GM19467 (cell line): ENCODE data around the gene BPIFA2.

Experiments
- ATAC-seq: cut with Tn5 transposase; IDR thresholded peaks from one replicate; pipeline ENCODE4 v1.9.1; 2021; ENCODE audit warnings: mild to moderate bottlenecking, moderate library complexity; ENCODE audit not compliant: unreplicated experiment

The BPIFA2 gene

DNA sequence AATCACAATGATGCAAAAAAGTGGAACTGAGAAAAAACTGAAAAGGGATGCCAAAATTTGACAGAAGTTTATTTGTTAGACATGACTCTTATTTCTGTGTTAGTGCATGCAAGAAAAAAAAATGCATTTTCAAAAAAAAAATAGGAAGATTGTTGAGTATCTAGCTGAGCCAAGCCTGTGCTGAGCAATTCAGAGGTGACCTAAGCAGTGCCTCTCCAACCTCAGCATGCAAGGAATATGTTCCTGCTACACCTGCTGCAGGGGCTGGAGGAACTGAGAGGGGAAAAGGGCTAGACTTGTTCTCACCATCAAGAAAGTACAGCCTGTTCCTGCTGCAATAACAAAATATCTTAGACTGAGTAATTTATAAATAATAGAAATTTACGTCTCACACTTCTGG lies 24.0 kb downstream of the BPIFA2 start:
- no peak for ATAC-seq

DNA sequence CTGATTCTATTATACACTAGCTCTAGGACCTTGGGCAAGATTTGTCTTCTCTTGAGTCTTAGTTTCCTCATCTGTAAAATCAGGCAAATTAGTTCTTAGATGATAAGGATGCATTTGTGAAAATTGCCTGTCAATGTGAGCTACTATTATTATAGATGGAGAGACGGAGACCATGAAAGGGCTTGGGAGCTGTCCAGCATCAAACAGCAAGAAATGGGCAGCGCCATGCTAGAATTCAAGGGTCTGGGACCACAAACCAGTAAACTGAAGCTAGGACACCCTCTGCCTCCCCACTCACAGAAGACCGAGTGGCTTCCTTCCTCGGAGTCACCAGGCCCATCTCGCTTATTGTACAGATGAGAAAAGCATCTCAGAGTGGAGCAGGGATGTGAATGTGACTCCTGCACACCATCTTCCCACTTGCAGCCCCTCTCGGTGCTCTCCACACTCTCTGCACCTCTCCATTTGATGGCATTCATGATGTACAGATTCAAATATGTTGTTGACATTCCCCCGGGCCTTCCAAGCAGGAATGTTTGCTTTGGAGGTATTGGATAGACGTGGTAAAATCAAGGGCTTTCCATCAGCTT lies 25.0 kb downstream of the BPIFA2 start:
- no peak for ATAC-seq

DNA sequence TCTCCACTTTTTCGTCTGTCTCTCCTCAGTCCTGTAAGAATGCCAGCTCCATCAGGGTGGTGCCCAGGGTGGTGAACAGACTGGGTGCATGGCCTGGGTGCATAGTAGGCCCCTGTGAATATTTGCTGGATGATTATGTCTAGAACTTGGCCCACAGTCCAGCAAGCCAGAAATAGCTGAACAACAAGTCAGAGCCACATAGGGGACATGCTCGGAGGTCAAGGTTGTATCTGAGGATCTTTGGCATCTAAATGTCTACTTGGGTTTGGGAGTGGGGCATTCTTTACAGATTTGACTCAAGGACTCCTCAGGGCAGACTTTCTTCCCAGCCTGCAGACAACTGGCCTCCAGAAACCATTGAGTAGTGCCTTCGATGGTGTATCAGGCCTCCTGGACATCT lies 31.1 kb downstream of the BPIFA2 start:
- no peak for ATAC-seq

- no peak for ATAC-seq
Measured at GRCh38 chr20:33202451-33202850, 34.5 kb downstream of the BPIFA2 start.

- ATAC-seq = no peak
Measured at GRCh38 chr20:33203444-33203843, 35.5 kb downstream of the BPIFA2 start.

GRCh38 chr20:33209789-33210188 lies 41.8 kb downstream of the BPIFA2 start:
- no peak for ATAC-seq

GRCh38 chr20:33210371-33210770 lies 42.4 kb downstream of the BPIFA2 start:
- ATAC-seq = no peak

DNA sequence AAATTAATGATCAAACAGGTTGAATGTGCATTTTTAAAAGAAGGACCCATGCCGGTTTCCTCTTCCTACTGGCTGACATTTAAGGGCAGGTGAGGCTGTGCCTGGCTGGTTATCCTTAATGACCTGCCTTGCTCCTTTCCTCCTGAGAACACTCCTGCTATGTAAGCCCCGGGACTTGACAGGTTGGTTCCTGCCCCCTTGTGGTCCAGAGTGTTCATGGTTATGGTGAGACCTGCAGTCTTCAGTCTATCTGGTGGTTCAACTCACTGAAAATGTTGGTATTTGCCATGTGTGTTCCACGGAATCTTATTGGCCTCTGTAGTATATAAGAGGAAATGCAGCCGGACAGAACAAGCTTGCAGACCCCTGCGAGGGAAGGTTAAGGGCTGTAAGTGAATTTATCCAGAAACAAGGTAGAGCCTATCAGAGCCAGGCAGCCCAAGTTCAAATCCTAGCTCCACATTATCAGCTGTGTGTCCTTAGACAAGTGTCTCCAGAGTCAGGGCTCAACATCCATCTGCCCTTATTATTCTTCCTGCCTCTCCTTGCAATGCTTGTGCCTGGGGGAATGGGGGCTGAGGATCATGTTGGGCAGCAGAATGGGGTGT lies 44.0 kb downstream of the BPIFA2 start:
- ATAC-seq = no peak

DNA sequence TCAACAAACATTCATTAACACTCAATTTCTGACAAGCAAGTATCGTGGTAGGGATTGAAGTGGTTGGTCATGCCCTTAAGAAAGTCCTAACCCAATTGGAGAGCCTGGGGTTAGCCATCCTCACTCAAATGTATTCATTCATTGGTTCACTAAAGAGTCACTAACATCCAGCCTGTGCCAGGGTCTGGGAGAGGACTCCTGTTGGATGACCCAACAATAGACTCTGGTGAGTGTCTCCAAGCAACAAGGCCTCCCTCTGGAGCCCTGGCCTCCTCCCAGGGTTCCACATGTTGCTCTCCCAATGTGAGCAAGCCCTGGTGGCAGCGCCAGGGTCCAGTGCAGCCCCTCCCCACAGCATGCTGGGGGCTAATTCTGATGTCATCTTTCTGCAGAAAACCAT lies 49.1 kb downstream of the BPIFA2 start, which contains the start of gene BPIFA3:
TSS of gene BPIFA3 (plus strand) at position 301 of the 400 bp plus-strand sequence. CDS start 185 bp downstream, outside the sequence.
- ATAC-seq = no peak

- ATAC-seq = no peak
Measured at GRCh38 chr20:33224399-33224798, 56.4 kb downstream of the BPIFA2 start.

- no peak for ATAC-seq
Measured at GRCh38 chr20:33229843-33230242, 61.9 kb downstream of the BPIFA2 start.
